Mammary epithelial cell (primary cell): Measurements from ENCODE around the gene TMEM128.

ENCODE experiments used
- EZH2 ChIP-seq: IDR thresholded peaks from 2 replicates; pipeline ENCODE4 v1.6.1; 2012; ENCODE audit warnings: low read length, inconsistent platforms, borderline replicate concordance
- TF ChIP-seq, protein P1 (sequence below), 2 donors: IDR thresholded peaks in 1 of 2; conservative IDR thresholded peaks in 1 of 2; 2 replicates each; pipeline ENCODE4 v1.5.1; 2011 to 2012; ENCODE audit warnings: inconsistent platforms in 2 of 2, low read length in 2 of 2, mild to moderate bottlenecking in 2 of 2, control low read depth in 1 of 2, low read depth in 1 of 2; ENCODE audit not compliant: insufficient read depth in 1 of 2; ENCODE audit errors: extremely low read depth in 1 of 2

DNA sequence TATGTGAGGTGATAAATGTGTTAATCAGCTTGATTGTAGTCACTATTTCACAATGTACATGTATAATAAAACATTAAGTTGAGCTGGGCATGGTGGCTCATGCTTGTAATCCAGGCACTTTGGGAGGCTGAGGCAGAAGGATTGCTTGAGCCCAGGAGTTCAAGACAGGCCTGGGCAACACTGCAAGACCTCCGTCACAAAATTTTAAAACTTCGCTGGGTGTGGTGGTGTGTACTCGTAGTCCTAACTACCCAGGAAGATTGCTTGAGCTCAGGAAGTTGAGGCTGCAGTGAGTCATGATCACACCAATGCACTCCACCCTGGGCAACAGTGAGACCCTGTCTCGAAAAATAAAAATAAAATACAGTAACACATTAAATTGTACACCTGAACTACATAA, 21.8 kb upstream of the TMEM128 start:
- TF ChIP-seq, protein P1, sequence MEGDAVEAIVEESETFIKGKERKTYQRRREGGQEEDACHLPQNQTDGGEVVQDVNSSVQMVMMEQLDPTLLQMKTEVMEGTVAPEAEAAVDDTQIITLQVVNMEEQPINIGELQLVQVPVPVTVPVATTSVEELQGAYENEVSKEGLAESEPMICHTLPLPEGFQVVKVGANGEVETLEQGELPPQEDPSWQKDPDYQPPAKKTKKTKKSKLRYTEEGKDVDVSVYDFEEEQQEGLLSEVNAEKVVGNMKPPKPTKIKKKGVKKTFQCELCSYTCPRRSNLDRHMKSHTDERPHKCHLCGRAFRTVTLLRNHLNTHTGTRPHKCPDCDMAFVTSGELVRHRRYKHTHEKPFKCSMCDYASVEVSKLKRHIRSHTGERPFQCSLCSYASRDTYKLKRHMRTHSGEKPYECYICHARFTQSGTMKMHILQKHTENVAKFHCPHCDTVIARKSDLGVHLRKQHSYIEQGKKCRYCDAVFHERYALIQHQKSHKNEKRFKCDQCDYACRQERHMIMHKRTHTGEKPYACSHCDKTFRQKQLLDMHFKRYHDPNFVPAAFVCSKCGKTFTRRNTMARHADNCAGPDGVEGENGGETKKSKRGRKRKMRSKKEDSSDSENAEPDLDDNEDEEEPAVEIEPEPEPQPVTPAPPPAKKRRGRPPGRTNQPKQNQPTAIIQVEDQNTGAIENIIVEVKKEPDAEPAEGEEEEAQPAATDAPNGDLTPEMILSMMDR (conservative IDR thresholded peaks at IDR 0.05 in 1 of 2, IDR thresholded peaks at IDR 0.05 in 1 of 2; ENCODE audit: extremely low read depth in 1 of 2, insufficient read depth in 1 of 2, low read depth in 1 of 2, low read length in 2 of 2): no peak
- no peak for TF ChIP-seq EZH2
